Glutamatergic neuron (in vitro differentiated cells): ENCODE data around the gene SLC10A3. TPM values are rescaled to one million over a fixed set of nuclear protein-coding genes. Genes with fewer than 3 reads are reported as not detected.

ENCODE experiments used
- DNase-seq: peaks from one replicate; pipeline ENCODE4 v3.0.0; 2022
- H3K27ac Mint-ChIP-seq: one replicate; pipeline ENCODE4 v1.8.0; 2020; ENCODE audit warnings: mild to moderate bottlenecking, mixed read lengths, inconsistent platforms; ENCODE audit not compliant: unreplicated experiment
- H3K27me3 Mint-ChIP-seq: one replicate; pipeline ENCODE4 v1.8.0; 2020; ENCODE audit warnings: mild to moderate bottlenecking, moderate library complexity, mixed read lengths, inconsistent platforms; ENCODE audit not compliant: unreplicated experiment
- H3K36me3 Mint-ChIP-seq: one replicate; pipeline ENCODE4 v1.8.0; 2020; ENCODE audit warnings: mild to moderate bottlenecking, mixed read lengths, inconsistent platforms; ENCODE audit not compliant: unreplicated experiment
- H3K4me1 Mint-ChIP-seq: one replicate; pipeline ENCODE4 v1.8.0; 2020; ENCODE audit warnings: mild to moderate bottlenecking, low read depth, mixed read lengths, inconsistent platforms; ENCODE audit not compliant: unreplicated experiment
- H3K4me3 Mint-ChIP-seq: one replicate; pipeline ENCODE4 v1.8.0; 2020; ENCODE audit warnings: mild to moderate bottlenecking, mixed read lengths, inconsistent platforms; ENCODE audit not compliant: unreplicated experiment
- H3K9me3 Mint-ChIP-seq: one replicate; pipeline ENCODE4 v1.8.0; 2020; ENCODE audit warnings: mild to moderate bottlenecking, moderate library complexity, mixed read lengths, inconsistent platforms; ENCODE audit not compliant: unreplicated experiment
- total RNA-seq: library from RNA; stranded (reverse); fragmentation: NEBNext Ultra II Directional; extraction: Animal tissue kit (Norgen Biotek cat#: 25700); gene quantifications from one replicate; pipeline ENCODE4 v1.2.1, GENCODE V29; 2021; ENCODE audit not compliant: unreplicated experiment
- TF ChIP-seq, protein P1 (sequence below): fragments of 200-600 bp; sonication (generic); IDR thresholded peaks from one replicate; pipeline ENCODE4 v1.5.0; 2021; ENCODE audit not compliant: partially characterized antibody, unreplicated experiment

Gene SLC10A3
- total RNA-seq, 1 donor from 2014 or later: 6.1 TPM

DNA sequence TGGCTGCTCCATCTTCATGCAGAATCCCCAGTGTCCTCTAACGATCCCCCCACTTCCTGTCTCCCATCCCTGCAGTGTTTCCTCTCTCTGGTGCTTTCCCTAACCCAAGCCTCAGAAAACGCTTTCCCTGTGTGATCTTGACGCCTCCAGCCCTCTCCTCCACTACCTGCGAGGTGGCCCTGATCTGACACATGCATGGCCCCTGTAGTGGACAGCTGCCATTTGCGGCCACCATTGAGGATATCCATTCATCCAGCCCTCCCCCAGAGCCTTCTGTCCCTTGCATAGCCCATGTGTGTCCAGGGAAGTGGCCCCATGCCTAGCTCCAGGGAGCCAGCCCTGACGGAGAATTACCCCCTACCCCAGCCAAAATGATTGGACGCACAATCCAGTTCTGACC is 7.1 kb downstream of the SLC10A3 start:
- H3K27ac Mint-ChIP-seq: no peak overlapping the region
- H3K4me3 Mint-ChIP-seq: peak overlapping the region; percentile 38
- no peaks in the 10 kb centered on the region for H3K4me1 Mint-ChIP-seq
- H3K9me3 Mint-ChIP-seq: no peaks in the 10 kb centered on the region
- DNase-seq: no peak
- peaks cover 3% of the 10 kb centered on the region for H3K27me3 Mint-ChIP-seq
- no peaks in the 10 kb centered on the region for H3K36me3 Mint-ChIP-seq
- TF ChIP-seq, protein P1, sequence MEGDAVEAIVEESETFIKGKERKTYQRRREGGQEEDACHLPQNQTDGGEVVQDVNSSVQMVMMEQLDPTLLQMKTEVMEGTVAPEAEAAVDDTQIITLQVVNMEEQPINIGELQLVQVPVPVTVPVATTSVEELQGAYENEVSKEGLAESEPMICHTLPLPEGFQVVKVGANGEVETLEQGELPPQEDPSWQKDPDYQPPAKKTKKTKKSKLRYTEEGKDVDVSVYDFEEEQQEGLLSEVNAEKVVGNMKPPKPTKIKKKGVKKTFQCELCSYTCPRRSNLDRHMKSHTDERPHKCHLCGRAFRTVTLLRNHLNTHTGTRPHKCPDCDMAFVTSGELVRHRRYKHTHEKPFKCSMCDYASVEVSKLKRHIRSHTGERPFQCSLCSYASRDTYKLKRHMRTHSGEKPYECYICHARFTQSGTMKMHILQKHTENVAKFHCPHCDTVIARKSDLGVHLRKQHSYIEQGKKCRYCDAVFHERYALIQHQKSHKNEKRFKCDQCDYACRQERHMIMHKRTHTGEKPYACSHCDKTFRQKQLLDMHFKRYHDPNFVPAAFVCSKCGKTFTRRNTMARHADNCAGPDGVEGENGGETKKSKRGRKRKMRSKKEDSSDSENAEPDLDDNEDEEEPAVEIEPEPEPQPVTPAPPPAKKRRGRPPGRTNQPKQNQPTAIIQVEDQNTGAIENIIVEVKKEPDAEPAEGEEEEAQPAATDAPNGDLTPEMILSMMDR: no peak

DNA sequence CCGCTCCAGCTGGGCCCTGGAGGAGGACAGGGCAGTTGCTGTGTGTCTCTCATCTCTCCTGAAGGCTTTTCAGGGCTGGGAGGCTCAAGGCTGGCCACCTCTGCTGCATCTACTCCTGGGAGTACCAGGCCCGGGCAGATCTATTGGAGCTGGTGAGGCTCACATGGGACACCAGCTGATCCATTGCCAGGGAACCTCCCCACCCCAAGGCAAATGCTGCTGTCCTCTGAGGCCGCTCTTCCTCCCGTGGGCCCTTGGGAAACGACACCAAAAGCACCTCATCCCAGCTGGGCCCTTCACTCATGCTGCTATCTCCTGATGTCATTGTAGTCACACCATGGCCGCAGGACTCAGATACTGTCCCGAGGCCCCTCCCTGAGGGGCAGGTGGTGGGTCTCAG is 7.6 kb downstream of the SLC10A3 start:
- no peak for DNase-seq
- Mint-ChIP-seq H3K4me1 (no peaks in the 10 kb centered on the region), H3K9me3 (no peaks in the 10 kb centered on the region)

DNA sequence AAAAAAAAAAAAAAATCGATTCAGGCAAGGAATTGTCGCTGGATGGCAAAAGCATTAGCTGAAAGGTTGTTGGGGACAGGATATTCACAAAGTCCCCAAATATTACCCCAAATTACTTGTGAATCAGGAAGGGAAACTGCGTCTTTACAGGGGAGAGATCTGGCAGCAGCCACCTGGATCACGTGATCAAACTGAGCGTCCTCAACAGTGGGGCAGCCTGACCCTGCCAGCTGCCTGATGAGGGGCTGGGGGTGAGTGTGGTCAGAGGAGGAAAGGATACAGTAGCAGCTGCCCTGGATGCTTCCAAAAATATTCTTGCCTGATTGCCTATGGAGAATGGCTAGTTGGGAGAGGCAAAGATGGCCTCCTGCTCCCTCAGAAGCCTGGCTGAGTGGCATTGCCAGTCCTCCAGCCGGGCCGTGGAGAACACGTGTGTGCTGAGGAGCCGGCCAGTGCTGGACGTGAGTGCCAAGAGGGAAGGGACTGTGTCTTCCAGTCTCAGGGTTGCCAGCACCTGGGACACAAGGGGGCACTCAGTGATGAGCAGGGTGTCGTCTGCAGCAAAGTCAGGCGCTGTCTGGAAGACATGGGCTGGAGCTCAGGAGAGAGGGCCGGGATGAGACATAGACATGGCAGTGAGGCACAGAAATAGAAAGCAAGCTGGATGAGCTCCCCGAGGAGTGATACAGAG is 8.4 kb downstream of the SLC10A3 start:
- Mint-ChIP-seq H3K36me3 (no peaks in the 10 kb centered on the region), H3K27me3 (peaks cover 4% of the 10 kb centered on the region), H3K4me1 (no peaks in the 10 kb centered on the region), H3K4me3 (no peak overlapping the region), H3K27ac (no peak overlapping the region), H3K9me3 (no peaks in the 10 kb centered on the region)
- TF ChIP-seq, protein P1: no peak
- no peak for DNase-seq

More for the DNA sequence above, 7.6 kb downstream of the SLC10A3 start:
- TF ChIP-seq, protein P1: no peak
- H3K27ac Mint-ChIP-seq: no peak overlapping the region
- H3K36me3 Mint-ChIP-seq: no peaks in the 10 kb centered on the region
- no peak overlapping the region for H3K4me3 Mint-ChIP-seq
- H3K27me3 Mint-ChIP-seq: peaks cover 3% of the 10 kb centered on the region

DNA sequence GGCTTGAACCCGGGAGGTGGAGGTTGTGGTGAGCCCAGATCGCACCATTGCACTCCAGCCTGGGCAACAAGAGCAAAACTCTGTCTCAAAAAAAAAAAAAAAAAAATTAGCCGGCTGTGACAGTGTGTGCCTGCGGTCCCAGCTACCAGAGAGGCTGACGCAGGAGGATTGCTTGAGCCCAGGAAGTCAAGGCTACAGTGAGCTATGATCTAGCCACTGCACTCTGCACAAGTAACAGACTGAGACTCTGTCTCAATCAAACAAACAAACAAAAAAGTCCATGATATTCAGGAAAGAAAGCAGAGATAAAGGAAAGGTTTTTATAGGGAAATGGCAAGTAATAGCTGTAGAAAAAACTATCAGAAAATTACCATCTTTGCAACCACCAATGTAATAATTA is 9.2 kb downstream of the SLC10A3 start:
- no peak for DNase-seq
- H3K36me3 Mint-ChIP-seq: no peaks in the 10 kb centered on the region
- H3K4me3 Mint-ChIP-seq: no peak overlapping the region
- no peak overlapping the region for H3K27ac Mint-ChIP-seq
- H3K9me3 Mint-ChIP-seq: peaks cover 2% of the 10 kb centered on the region
- TF ChIP-seq, protein P1: no peak
- H3K27me3 Mint-ChIP-seq: peaks cover 4% of the 10 kb centered on the region
- no peaks in the 10 kb centered on the region for H3K4me1 Mint-ChIP-seq

DNA sequence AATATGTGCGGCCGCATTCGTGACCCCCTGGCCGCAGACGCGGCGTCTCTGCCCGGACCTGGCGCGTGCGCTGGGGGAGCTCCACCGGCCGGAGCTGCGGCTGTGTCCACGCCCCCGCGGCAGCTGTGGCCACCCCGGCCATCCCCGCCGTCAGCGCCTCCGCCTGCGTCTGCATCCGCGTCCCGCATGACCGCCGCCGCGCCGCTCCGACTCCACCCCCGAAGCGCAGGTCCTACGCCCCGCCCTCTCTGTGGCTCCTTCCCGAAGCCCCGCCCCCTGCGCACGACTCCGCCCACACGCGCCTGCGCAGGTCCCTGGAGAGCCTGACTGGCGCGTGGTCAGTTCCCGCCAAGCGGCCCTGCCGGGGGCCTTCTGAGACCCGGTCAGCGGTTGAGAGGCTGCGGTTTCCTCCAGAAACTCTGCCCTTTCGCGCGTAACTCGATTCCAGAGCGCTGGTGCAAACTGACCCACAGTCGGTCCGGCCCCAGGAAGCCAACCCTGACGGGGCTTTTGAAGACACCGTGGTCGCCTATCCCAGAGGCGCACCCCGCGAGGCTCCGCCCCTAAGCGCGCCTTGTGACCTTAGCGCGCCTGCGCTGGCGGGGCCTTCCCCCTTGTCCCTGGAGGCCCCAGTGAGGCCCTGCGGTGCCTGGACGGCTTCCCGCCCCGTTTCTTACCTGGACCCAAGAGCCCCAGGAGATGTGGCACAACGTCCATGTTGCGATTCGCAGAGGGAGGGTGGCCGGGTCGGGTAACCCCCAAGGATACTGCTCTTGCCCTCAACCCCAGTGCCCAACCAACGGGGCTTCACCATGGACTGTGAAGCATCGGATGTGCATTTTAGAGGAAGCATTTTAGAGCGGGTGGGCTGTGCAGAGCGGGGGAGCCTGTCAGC is 11.5 kb downstream of the SLC10A3 start, which contains the start of gene LAGE3:
TSS of gene LAGE3 (minus strand) at position 554 of the 895 bp plus-strand sequence. CDS start at position 188, 366 bp downstream.
- peak; percentile 92 for DNase-seq
- peaks cover 2% of the 10 kb centered on the region for H3K9me3 Mint-ChIP-seq
- TF ChIP-seq, protein P1: no peak
- H3K27me3 Mint-ChIP-seq: peaks cover 4% of the 10 kb centered on the region
- no peaks in the 10 kb centered on the region for H3K36me3 Mint-ChIP-seq
- peaks cover 3% of the 10 kb centered on the region for H3K4me1 Mint-ChIP-seq
- peak within 1 kb of the TSS; percentile 79 for H3K27ac Mint-ChIP-seq
- H3K4me3 Mint-ChIP-seq: peak within 1 kb of the TSS; percentile 86
